HG02884 (cell line): ENCODE results near the gene APBA2.
"Not testable (repeated sequence)": the region's sequence is repeated elsewhere in the genome, so short reads cannot be mapped to it uniquely, and the experiment has no call there.

Source experiments
- ATAC-seq: cut with Tn5 transposase; IDR thresholded peaks from one replicate; pipeline ENCODE4 v1.9.1; 2021; ENCODE audit warnings: mild to moderate bottlenecking, moderate library complexity; ENCODE audit not compliant: unreplicated experiment

Gene APBA2

GRCh38 chr15:28876845-28877185, 9.0 kb upstream of the APBA2 start:
- no peak for ATAC-seq

DNA sequence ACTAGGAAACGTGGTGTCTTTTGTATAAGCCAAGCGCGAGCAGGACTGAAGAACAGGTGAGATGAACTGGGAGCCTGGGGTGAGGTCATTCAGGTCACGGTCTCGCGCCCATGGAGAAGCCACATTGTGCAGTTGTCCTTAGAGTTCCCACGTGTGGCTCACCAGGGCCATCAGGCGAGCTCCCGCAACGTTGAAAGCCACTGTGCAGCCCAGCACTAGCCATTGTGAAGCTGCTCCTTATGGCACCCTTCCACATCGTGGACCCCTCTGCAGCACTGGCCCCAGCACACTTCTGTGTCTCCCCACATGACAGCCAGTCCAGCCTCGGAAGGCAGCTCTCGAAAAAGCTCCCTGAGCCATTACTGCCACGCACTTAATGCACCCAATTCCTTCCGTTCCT, 7.6 kb upstream of the APBA2 start:
- no peak for ATAC-seq

DNA sequence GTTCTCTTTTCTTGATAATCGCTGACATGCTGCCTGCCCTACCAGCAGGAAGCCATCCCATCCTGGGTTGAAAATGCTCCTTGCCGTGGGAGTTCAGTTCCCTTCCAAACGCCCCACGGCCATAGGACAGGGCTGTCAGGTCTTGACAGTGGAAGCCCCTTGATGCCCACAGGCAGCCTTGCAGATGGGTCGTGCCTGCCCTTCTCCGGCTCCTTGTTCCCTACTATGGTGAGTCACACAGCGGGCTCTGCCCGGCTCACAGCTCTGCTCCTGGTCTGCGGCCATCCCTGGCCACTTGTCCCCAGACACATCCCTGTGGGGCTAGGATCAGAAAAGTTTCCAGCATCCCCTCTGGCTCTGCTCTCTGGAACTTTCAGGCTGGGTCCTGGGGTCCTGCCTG, 6.2 kb upstream of the APBA2 start:
- ATAC-seq, result no peak

DNA sequence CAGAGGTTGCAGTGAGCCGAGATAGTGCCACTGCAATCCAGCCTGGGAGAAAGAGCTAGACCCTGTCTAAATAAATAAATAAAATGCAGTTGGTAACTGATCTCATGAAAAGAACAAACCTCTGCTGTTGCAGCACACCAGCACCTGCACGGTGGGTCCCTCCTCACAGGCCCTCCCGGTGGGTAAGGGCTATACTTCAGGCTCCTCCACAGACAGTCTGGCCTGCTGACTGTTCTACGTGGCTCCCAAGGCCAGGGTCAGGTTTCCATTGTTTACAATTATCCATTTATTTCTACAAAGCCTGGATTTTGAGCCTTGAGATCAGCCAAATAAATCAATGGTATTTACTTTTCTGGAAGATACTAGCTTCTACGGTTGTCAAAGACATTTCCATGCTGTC, 5.1 kb upstream of the APBA2 start:
- ATAC-seq, result no peak

DNA sequence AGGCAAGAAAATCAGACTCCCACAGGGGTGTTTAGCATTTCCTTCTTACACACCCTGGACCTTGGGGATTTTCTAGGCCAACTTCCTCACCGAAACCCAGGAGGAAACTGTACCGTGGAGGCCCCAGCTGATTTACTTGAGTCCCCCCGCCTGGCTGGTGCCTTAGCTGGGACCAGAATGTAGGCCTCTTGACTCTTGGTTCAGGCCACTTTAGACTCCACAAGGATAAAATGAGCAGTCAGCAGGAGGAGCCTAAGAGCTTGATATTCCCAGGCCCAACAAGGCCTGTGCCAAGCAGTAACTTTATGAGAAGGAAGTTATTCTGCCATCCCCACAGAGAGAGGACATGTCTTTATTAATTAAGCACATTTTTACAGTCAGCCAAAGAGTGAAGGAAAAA, 4.6 kb upstream of the APBA2 start:
- ATAC-seq, result no peak

- no peak for ATAC-seq
Observed at GRCh38 chr15:28881600-28881999, 4.2 kb upstream of the APBA2 start.

- ATAC-seq, result no peak
Observed at GRCh38 chr15:28884151-28884940, 1.4 kb upstream of the APBA2 start.

DNA sequence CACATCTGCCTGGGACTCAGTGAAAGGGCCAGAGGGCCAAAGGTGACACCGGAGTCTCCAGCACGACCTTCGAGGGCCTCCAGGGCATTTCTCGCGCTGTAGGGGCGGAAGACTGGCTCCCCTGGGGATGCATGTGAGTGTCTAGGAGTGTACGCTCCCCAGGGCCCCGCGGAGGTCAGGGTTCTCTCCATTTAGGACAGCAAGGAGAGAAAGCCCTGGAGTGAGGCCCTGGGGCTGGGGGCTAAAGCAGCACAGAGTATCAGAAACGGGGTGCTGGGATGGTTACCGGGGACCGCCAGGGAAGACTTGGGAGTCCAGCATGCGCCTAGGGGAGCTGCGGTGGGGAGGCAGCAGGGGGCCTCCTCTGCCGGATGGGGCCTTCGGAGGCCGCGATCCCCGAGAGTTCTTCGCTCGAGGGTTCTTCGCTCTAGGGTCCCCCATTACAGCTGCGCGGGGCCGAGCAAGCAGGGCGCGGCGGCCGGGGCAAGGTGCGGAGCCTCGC, 595 bp upstream of the APBA2 start:
- no peak for ATAC-seq

DNA sequence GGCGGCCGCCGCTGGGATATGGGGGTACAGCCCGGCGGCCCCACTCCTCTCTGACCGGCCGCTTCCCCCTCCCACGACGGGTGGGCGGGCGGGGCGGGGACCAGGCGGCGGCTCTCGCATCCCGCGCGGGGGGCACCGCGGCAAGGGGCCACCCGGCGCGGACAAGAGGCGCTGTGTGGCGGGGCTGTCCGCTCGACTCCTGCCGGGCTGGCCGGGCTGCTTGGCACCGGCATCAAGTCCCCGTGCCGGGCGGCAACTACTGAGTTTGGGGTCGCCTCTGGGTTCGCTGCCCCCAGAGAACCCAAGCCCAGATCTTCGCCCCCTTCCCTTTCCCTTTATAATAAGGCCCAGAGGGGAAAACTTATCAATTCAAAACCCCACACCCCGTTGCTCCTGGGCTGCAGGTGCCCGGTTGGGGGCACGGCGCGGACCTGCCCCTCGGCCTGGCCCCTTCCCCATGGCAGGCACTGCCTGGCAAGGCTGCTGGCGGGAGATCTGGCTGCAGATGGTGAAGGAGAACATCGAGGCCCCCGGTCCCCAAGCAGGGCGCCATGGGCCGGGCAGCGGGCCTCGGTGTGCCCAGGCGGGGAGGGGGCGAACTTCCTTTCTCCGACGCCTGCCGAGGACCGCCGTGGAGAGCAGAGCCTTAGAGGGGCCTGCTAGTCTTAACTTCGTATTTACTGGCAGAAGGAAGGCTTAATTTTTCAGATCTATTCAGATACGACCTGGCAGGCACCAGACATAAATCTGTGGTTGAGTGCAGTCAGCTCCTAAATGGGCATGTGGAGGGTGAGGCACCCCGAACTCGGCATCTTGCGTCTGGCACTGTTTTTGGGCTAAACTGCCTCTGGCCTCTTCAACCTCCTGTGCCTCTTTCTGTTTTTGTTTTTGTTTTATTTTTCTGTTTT, 911 bp downstream of the APBA2 start:
- no peak for ATAC-seq

DNA sequence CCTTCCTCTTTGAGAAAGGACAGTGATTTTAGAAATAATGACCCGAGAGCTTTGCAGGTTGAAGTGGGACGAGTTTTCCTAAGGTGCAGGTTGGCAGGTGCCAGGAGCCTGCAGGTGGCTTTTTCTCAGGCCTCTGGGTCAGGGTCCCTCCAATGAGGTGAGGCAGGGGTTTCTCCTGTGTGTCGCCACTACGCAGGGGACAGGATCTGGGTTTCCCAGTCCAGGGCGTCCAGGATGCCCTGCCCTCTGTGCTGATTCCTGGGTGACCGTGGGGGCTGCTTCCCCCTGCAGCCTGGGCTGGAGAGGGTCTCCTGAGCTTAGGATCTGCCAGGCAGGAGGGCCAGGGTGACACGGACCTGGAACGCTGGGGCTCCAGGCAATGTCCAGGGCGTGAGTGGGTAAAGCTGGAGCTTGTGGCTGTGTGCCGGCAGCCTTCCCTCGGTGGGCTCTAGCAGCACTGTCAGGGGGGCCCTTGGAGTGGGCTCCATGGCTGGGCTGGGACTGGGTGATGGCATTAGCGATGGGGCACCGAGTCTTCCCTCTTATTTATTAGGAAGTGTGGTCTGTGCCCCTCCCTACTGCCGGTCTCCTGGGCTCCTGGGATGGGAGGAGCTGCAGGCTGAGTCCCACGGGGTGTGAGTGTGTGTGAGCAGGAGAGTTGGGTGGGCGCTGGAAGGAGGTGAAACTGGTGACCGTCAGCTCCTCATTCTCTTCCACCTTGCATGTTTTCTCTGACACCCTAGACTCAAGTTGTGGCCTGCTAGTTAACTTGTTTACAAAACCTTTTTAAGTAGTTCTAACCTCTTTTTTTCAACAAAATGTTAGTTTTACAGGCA, 1.8 kb downstream of the APBA2 start:
- no peak for ATAC-seq

DNA sequence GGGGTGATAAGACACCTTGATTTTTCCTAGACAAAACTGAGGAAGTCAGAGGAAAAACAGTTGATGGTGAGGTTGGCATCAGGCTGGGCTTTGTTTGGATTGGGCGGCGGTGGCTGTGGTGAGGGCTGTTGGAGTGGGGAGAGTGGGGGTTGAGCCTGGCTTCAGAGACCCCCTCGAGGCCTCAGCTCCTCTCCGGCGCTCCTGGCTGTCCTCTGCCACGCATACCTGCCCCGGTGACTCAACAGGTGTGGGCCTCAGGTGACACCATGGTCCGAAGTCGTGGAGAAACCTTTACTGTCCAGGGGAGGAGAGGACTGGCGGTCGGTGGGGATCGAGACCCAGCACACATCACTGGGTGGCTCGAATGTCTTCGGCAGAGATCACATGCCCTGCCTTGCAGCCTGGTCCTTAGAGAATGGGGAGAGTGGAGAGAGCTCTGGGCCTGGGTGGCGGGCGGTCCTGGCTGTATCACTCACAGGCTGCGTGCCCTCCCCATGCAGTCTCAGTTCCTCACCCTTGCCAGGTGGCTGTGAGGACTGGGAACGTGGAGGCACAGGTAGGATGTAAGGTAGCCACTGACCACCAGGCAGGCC, 2.6 kb downstream of the APBA2 start:
- ATAC-seq, result no peak

DNA sequence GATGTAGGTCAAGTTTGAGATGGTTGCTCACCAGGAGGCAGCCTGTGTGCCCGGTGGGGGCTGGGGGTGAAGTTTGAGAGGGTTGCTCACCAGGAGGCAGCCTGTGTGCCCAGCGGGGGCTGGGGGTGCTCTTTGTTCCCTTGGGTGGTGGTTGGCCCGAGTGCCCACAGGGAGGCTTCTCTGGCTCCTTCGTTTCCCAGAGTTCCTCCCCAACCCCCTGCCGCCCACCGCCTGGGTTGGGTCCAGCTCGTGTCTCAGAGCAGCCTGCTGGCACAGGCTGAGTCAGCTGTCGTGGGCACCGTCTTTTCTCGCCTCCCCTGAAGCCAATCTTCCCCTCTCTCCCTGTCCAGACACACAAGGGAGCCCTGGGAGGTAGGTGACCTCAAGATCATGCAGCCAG, 3.1 kb downstream of the APBA2 start:
- no peak for ATAC-seq

DNA sequence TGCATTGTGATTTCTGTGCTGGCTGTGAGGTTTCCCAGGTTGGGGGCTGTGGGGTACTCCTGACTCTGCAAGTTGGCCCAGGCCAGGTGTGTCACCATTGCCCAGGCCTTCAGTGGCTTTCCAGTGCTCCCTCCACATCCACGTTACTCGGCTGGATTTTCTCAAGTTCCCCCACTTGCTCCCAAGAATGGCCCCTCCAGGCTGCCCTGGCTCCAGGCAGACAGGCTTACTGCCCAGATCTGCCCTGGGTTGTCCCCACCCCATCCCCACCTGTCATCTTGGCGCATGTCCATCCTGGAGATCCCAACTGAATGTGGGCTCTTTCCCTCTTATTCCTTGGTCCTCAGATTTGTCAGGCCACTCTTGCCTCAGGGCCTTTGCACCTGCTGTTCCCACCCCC, 3.6 kb downstream of the APBA2 start:
- no peak for ATAC-seq

GRCh38 chr15:28889871-28890270, 4.1 kb downstream of the APBA2 start:
- ATAC-seq, result not testable (repeated sequence)

DNA sequence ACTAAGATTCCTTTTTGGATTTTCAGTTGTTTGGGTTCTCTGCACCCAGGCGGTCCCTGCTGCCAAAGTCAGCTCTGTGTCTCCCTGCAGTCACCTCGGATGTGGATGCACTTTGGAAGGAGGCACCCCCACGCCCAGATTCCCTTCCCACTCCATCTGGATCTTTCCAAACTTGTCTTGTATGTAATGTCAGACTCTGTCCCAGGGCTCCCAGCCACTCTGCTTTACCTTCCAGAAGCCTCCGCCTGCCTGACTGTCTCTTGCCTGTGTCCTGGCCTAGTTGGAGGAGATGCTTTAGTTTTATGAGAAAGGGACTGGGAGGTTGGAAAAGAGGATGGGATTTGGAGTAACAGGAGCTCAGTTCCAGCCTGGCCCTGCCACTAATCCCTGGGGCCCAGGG, 4.5 kb downstream of the APBA2 start:
- ATAC-seq, result not testable (repeated sequence)

GRCh38 chr15:28890711-28891495, 5.1 kb downstream of the APBA2 start:
- ATAC-seq, result no peak

DNA sequence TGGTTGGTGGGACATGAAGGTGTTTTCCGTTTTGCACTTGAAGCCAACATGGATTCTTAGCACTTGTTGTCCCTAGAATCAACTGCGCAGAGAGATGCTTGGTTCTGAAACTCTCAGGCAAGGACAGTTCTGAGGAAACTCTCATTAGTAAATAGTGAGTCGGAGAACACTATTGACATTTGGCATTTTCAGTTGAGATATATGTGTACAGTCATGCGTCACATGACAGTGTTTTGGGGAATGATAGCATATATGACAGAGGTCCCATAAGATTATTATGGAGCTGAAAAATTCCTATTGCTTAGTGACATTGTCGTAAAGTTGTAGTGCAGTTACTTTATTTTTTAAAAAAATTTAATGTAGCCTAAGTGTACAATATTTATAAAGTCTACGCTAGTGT, 5.8 kb downstream of the APBA2 start:
- ATAC-seq, result no peak

GRCh38 chr15:28892789-28893610, 7.2 kb downstream of the APBA2 start:
- ATAC-seq, result no peak

GRCh38 chr15:28894631-28895030, 8.9 kb downstream of the APBA2 start:
- ATAC-seq, result no peak
